SK-N-SH (cell line): ENCODE data around the gene MAP2K2. TPM values are rescaled to one million over a fixed set of nuclear protein-coding genes. Genes with fewer than 3 reads are reported as not detected.

Experiments used
- CTCF ChIA-PET: fragments of 300-600, 350-600 bp; formaldehyde crosslinking; extraction: SDS; loops from one replicate; lab custom pipeline; 2021; lab: Yijun Ruan, JAX
- POLR2A ChIA-PET: fragments of 350-600 bp; sonication (Branson Sonifier 250); formaldehyde crosslinking; extraction: SDS; loops from one replicate; lab custom pipeline; 2020; ENCODE audit warnings: antibody characterized with exemption, inconsistent platforms; lab: Yijun Ruan, JAX
- DNase-seq: peaks from one replicate; pipeline ENCODE4 v3.0.0; 2012
- H2AFZ ChIP-seq: fragments of 200-600 bp; sonication (generic); 2 replicates; pipeline ENCODE4 v1.8.1; 2016; ENCODE audit warnings: antibody characterized with exemption, mild to moderate bottlenecking, low read depth
- H3F3A ChIP-seq: fragments of 200-600 bp; sonication (generic); replicated peaks from 2 replicates; pipeline ENCODE3; 2016; ENCODE audit warnings: antibody characterized with exemption, mild to moderate bottlenecking; ENCODE audit not compliant: insufficient read depth
- H3K27ac ChIP-seq, 2 experiments: fragments of 200-500 bp in 1 of 2; fragments of 200-600 bp in 1 of 2; sonication (Bioruptor generic) in 1 of 2; sonication (generic), shearing (Covaris generic) in 1 of 2; 2 replicates each; pipeline versions ENCODE4 v1.5.1 to v1.6.1; 2014 to 2016; ENCODE audit warnings: low read depth in 2 of 2, inconsistent platforms in 1 of 2, low read length in 1 of 2, mild to moderate bottlenecking in 1 of 2, mixed read lengths in 1 of 2
- H3K27me3 ChIP-seq: fragments of 200-600 bp; sonication (generic), shearing (Covaris generic); 2 replicates; pipeline ENCODE4 v1.6.1; 2016; ENCODE audit warnings: mixed run types; ENCODE audit not compliant: insufficient read depth
- H3K36me3 ChIP-seq, 2 experiments: fragments of 200-500 bp in 1 of 2; fragments of 200-600 bp in 1 of 2; sonication (Bioruptor generic) in 1 of 2; sonication (generic) in 1 of 2; replicated peaks in 1 of 2; 2 replicates each; pipeline versions ENCODE3 to v1.5.1; 2014 to 2016; ENCODE audit warnings: low read length in 1 of 2, mild to moderate bottlenecking in 1 of 2; ENCODE audit not compliant: insufficient read depth in 2 of 2, control insufficient read depth in 1 of 2
- H3K4me1 ChIP-seq, 2 experiments: fragments of 200-500 bp in 1 of 2; fragments of 200-600 bp in 1 of 2; sonication (Bioruptor generic) in 1 of 2; sonication (generic), shearing (Covaris generic) in 1 of 2; 2 replicates each; pipeline versions ENCODE4 v1.5.1 to v1.6.1; 2014 to 2016; ENCODE audit warnings: low read depth in 1 of 2, low read length in 1 of 2, mixed run types in 1 of 2; ENCODE audit not compliant: insufficient read depth in 2 of 2, control insufficient read depth in 1 of 2
- H3K4me2 ChIP-seq: fragments of 200-600 bp; sonication (generic), shearing (Covaris generic); 2 replicates; pipeline ENCODE4 v1.6.1; 2017; ENCODE audit warnings: mixed run types
- H3K4me3 ChIP-seq, 2 experiments: fragments of 200-500 bp in 1 of 2; fragments of 200-600 bp in 1 of 2; sonication (Bioruptor generic) in 1 of 2; sonication (generic), shearing (Covaris generic) in 1 of 2; 2 replicates each; pipeline versions ENCODE4 v1.5.1 to v1.8.1; 2014 to 2016; ENCODE audit warnings: low read depth in 2 of 2, inconsistent platforms in 1 of 2, low read length in 1 of 2, mild to moderate bottlenecking in 1 of 2, mixed read lengths in 1 of 2, moderate library complexity in 1 of 2
- H3K79me2 ChIP-seq: fragments of 200-600 bp; sonication (generic); 2 replicates; pipeline ENCODE4 v1.8.1; 2017; ENCODE audit warnings: mild to moderate bottlenecking; ENCODE audit not compliant: insufficient read depth
- H3K9ac ChIP-seq: fragments of 200-600 bp; sonication (generic); 2 replicates; pipeline ENCODE4 v1.6.1; 2017; ENCODE audit warnings: mixed run types
- H3K9me2 ChIP-seq: fragments of 200-600 bp; sonication (generic); 2 replicates; pipeline ENCODE4 v1.6.1; 2017; ENCODE audit warnings: mixed run types
- H3K9me3 ChIP-seq: fragments of 200-600 bp; sonication (generic); 2 replicates; pipeline ENCODE4 v1.6.1; 2017; ENCODE audit warnings: mixed run types, mild to moderate bottlenecking, moderate library complexity
- H4K20me1 ChIP-seq: fragments of 200-600 bp; sonication (generic); 2 replicates; pipeline ENCODE4 v1.6.1; 2017; ENCODE audit warnings: mild to moderate bottlenecking, mixed run types; ENCODE audit not compliant: insufficient read depth
- CHD2 ChIP-seq: fragments of 150-350 bp; IDR thresholded peaks from 2 replicates; pipeline ENCODE4 v1.6.1; 2018; ENCODE audit warnings: low read length; ENCODE audit not compliant: partially characterized antibody
- EP300 ChIP-seq, 2 experiments: IDR thresholded peaks; 2 replicates each; pipeline versions ENCODE4 v1.4.0 to v1.6.1; 2012; ENCODE audit warnings: borderline replicate concordance in 1 of 2, low read depth in 1 of 2, low read length in 1 of 2
- EZH2phosphoT487 ChIP-seq: fragments of 200-600 bp; sonication (generic); IDR thresholded peaks from 2 replicates; pipeline ENCODE4 v1.6.1; 2017; ENCODE audit warnings: low read depth, mixed run types, mild to moderate bottlenecking, antibody characterized with exemption, moderate library complexity, borderline replicate concordance
- FOXJ3 ChIP-seq: sonication (generic); formaldehyde crosslinking; IDR thresholded peaks from 2 replicates; pipeline ENCODE4 v1.5.1; 2020; ENCODE audit warnings: mild to moderate bottlenecking, missing genetic modification reagents
- GATA2 ChIP-seq: sonication (generic); formaldehyde crosslinking; IDR thresholded peaks from 2 replicates; pipeline ENCODE4 v1.5.0; 2020; ENCODE audit warnings: mild to moderate bottlenecking, missing genetic modification reagents
- JUND ChIP-seq: IDR thresholded peaks from 2 replicates; pipeline ENCODE4 v1.4.0; 2012
- NFIC ChIP-seq: IDR thresholded peaks from 2 replicates; pipeline ENCODE4 v1.4.0; 2012; ENCODE audit warnings: borderline replicate concordance
- NRF1 ChIP-seq: IDR thresholded peaks from 2 replicates; pipeline ENCODE4 v1.6.1; 2012; ENCODE audit warnings: low read depth, mild to moderate bottlenecking, low read length
- RAD21 ChIP-seq: IDR thresholded peaks from 2 replicates; pipeline ENCODE4 v1.6.1; 2012; ENCODE audit warnings: mild to moderate bottlenecking, low read length
- RXRA ChIP-seq: IDR thresholded peaks from 2 replicates; pipeline ENCODE4 v1.4.0; 2012; ENCODE audit warnings: low read depth, mild to moderate bottlenecking, borderline replicate concordance
- SIN3A ChIP-seq: IDR thresholded peaks from 2 replicates; pipeline ENCODE4 v1.6.1; 2012; ENCODE audit warnings: low read depth, mild to moderate bottlenecking, low read length, moderate library complexity, borderline replicate concordance
- SMC3 ChIP-seq: IDR thresholded peaks from 2 replicates; pipeline ENCODE4 v1.6.1; 2012; ENCODE audit warnings: low read depth, low read length, improper control_type of control experiment
- TCF12 ChIP-seq: IDR thresholded peaks from 2 replicates; pipeline ENCODE4 v1.4.0; 2012
- WGBS: methylation state at CpG from one replicate; pipeline ENCODE4 v1.1.6; 2017; ENCODE audit warnings: low lambda C conversion rate; 5-methylcytosine and 5-hydroxymethylcytosine counted together
- polyA plus RNA-seq, 3 experiments: library from polyadenylated mRNA; depleted of rRNA; stranded (reverse); fragments of >200 nt; gene quantifications; 2 replicates each; pipeline ENCODE4 v1.2.3, GENCODE V29; 2012
- TF ChIP-seq, protein P1 (sequence below): IDR thresholded peaks from 2 replicates; pipeline ENCODE4 v1.4.0; 2012; ENCODE audit warnings: low read depth
- TF ChIP-seq, protein P2 (sequence below): fragments of 150-350 bp; IDR thresholded peaks from 2 replicates; pipeline ENCODE4 v1.6.1; 2017; ENCODE audit warnings: antibody characterized with exemption, low read length, low read depth, borderline replicate concordance
- TF ChIP-seq, protein P3 (sequence below): IDR thresholded peaks from 2 replicates; pipeline ENCODE4 v1.6.1; 2012; ENCODE audit warnings: mild to moderate bottlenecking, low read depth, low read length, moderate library complexity
- TF ChIP-seq, protein P4 (sequence below): IDR thresholded peaks from 2 replicates; pipeline ENCODE4 v1.4.0; 2012; ENCODE audit warnings: low read depth, borderline replicate concordance
- TF ChIP-seq, protein P5 (sequence below): IDR thresholded peaks from 2 replicates; pipeline ENCODE4 v1.4.0; 2012; ENCODE audit warnings: low read depth, borderline replicate concordance
- TF ChIP-seq, protein P6 (sequence below): fragments of 150-350 bp; IDR thresholded peaks from 2 replicates; pipeline ENCODE4 v1.6.1; 2016; ENCODE audit warnings: mild to moderate bottlenecking, low read depth, low read length

The MAP2K2 gene
- polyA plus RNA-seq, 1 of the 3 experiments (the other 2 are of a cell fraction) = 114 TPM

DNA sequence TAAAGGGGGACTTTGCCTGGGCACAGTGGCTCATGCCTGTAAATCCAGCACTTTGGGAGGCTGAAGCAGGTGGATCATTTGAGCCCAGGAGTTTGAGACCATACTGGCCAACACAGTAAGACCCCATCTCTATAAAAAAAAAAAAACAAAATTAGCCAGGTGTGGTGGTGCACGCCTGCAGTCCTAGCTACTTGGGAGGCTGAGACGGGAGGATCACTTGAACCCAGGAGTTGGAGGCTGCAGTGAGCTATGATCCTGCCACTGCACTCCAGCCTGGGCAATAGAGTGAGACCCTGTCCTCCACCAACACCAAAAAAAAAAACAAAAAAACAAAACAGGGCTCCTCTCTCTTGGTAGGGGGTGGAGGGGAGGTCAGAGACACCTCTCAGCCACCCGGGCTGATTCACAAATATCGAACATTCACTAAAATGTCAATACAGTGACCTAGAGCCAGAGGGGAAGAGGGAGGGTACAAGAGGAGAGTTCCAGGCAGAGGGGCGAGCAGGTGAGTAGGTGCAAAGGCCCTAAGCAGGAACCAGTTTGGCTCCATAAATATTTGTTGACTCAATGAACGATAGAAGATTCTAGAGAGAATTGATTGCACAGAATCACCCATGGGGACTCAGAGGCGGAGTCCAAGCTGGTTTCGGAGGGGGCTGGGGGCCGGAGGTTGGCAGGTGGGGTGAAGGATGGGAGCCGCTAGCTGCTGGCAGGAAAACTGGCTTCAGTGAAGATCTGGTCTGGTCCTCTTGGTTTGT is 28.5 kb upstream of the MAP2K2 start:
- Histone ChIP-seq H3K27me3 (peaks cover 15% of the 10 kb centered on the region; the same call in 1 of the 2 replicates), H3K4me2 (no peak overlapping the region), H3K79me2 (no peaks in the 10 kb centered on the region), H4K20me1 (no peaks in the 10 kb centered on the region), H2AFZ (no peak overlapping the region), H3K36me3 (no peaks in the 10 kb centered on the region), H3K9ac (no peak overlapping the region)
- CTCF ChIA-PET = interaction anchor here (2.8 to 3.2 kb wide), 2 partner anchors 12 to 15 kb away, joined by 14 to 38 read pairs; no protein-coding TSS in a partner anchor
- peak; percentile 19 for DNase-seq
- 55% methylated on average over 10 of the region's 10 CpGs for WGBS
- TF ChIP-seq JUND (no peak), NRF1 (no peak), RAD21 (no peak), SMC3 (no peak), EP300 (IDR thresholded peaks at IDR 0.05; ENCODE audit: borderline replicate concordance in 1 of 2, low read depth in 1 of 2, low read length in 1 of 2) (no peak), CHD2 (no peak), FOXJ3 (no peak), SIN3A (no peak), RXRA (no peak), TCF12 (no peak), GATA2 (CRISPR knock-in tag) (no peak), NFIC (no peak), EZH2phosphoT487 (no peak)
- TF ChIP-seq, protein P1, sequence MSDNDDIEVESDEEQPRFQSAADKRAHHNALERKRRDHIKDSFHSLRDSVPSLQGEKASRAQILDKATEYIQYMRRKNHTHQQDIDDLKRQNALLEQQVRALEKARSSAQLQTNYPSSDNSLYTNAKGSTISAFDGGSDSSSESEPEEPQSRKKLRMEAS = no peak
- TF ChIP-seq, protein P2, sequence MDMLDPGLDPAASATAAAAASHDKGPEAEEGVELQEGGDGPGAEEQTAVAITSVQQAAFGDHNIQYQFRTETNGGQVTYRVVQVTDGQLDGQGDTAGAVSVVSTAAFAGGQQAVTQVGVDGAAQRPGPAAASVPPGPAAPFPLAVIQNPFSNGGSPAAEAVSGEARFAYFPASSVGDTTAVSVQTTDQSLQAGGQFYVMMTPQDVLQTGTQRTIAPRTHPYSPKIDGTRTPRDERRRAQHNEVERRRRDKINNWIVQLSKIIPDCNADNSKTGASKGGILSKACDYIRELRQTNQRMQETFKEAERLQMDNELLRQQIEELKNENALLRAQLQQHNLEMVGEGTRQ = no peak
- TF ChIP-seq, protein P3, sequence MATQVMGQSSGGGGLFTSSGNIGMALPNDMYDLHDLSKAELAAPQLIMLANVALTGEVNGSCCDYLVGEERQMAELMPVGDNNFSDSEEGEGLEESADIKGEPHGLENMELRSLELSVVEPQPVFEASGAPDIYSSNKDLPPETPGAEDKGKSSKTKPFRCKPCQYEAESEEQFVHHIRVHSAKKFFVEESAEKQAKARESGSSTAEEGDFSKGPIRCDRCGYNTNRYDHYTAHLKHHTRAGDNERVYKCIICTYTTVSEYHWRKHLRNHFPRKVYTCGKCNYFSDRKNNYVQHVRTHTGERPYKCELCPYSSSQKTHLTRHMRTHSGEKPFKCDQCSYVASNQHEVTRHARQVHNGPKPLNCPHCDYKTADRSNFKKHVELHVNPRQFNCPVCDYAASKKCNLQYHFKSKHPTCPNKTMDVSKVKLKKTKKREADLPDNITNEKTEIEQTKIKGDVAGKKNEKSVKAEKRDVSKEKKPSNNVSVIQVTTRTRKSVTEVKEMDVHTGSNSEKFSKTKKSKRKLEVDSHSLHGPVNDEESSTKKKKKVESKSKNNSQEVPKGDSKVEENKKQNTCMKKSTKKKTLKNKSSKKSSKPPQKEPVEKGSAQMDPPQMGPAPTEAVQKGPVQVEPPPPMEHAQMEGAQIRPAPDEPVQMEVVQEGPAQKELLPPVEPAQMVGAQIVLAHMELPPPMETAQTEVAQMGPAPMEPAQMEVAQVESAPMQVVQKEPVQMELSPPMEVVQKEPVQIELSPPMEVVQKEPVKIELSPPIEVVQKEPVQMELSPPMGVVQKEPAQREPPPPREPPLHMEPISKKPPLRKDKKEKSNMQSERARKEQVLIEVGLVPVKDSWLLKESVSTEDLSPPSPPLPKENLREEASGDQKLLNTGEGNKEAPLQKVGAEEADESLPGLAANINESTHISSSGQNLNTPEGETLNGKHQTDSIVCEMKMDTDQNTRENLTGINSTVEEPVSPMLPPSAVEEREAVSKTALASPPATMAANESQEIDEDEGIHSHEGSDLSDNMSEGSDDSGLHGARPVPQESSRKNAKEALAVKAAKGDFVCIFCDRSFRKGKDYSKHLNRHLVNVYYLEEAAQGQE = no peak
- TF ChIP-seq, protein P4, sequence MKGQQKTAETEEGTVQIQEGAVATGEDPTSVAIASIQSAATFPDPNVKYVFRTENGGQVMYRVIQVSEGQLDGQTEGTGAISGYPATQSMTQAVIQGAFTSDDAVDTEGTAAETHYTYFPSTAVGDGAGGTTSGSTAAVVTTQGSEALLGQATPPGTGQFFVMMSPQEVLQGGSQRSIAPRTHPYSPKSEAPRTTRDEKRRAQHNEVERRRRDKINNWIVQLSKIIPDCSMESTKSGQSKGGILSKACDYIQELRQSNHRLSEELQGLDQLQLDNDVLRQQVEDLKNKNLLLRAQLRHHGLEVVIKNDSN = no peak
- TF ChIP-seq, protein P5, sequence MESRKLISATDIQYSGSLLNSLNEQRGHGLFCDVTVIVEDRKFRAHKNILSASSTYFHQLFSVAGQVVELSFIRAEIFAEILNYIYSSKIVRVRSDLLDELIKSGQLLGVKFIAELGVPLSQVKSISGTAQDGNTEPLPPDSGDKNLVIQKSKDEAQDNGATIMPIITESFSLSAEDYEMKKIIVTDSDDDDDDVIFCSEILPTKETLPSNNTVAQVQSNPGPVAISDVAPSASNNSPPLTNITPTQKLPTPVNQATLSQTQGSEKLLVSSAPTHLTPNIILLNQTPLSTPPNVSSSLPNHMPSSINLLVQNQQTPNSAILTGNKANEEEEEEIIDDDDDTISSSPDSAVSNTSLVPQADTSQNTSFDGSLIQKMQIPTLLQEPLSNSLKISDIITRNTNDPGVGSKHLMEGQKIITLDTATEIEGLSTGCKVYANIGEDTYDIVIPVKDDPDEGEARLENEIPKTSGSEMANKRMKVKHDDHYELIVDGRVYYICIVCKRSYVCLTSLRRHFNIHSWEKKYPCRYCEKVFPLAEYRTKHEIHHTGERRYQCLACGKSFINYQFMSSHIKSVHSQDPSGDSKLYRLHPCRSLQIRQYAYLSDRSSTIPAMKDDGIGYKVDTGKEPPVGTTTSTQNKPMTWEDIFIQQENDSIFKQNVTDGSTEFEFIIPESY = no peak
- TF ChIP-seq, protein P6, sequence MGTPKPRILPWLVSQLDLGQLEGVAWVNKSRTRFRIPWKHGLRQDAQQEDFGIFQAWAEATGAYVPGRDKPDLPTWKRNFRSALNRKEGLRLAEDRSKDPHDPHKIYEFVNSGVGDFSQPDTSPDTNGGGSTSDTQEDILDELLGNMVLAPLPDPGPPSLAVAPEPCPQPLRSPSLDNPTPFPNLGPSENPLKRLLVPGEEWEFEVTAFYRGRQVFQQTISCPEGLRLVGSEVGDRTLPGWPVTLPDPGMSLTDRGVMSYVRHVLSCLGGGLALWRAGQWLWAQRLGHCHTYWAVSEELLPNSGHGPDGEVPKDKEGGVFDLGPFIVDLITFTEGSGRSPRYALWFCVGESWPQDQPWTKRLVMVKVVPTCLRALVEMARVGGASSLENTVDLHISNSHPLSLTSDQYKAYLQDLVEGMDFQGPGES = no peak
- TF ChIP-seq, all 33 proteins: peak for 0
- Histone ChIP-seq H3K27ac (no peak overlapping the region), H3K9me2 (no peaks in the 10 kb centered on the region), H3K4me1 (no peaks in the 10 kb centered on the region), H3K4me3 (no peak overlapping the region), H3K9me3 (no peaks in the 10 kb centered on the region), H3F3A (no peaks in the 10 kb centered on the region)
- POLR2A ChIA-PET = interaction anchor here (0.6 kb wide), 1 partner anchor 12 kb away, joined by 3 read pairs; no protein-coding TSS in a partner anchor
